Measurements from ENCODE around the gene C17orf78. TPM values are rescaled to one million over a fixed set of nuclear protein-coding genes. Genes with fewer than 3 reads are reported as not detected.

Gene C17orf78
- total and polyA plus RNA-seq, 2 of the 8 experiments (the other 6 are each of a cell fraction or from before 2014, with no cell fraction given): not detected

- H3K27ac ChIP-seq (ENCODE audit: low read depth, low read length): no peak overlapping the region
- DNase-seq (ENCODE audit: low read depth in 1 of 2, low spot score in 2 of 2): no peak
- POLR2A ChIA-PET (ENCODE audit: partially characterized antibody): interaction anchor here (1.5 to 2.1 kb wide), 3 partner anchors 8 to 19 kb away, joined by 5 to 7 read pairs (median 6); no protein-coding TSS in a partner anchor
- TF ChIP-seq SIRT6 (IDR thresholded peaks at IDR 0.05; ENCODE audit: low read length) (no peak), HDAC2 (IDR thresholded peaks at IDR 0.05; ENCODE audit: borderline replicate concordance in 1 of 2, low read depth in 2 of 2, low read length in 2 of 2) (no peak), NANOG (IDR thresholded peaks at IDR 0.05; ENCODE audit: insufficient read depth, low read depth, low read length, poor library complexity, severe bottlenecking) (no peak), BRCA1 (IDR thresholded peaks at IDR 0.05; ENCODE audit: low read depth, low read length) (no peak), KDM1A (IDR thresholded peaks at IDR 0.05; ENCODE audit: borderline replicate concordance, low read length) (no peak), TBP (IDR thresholded peaks at IDR 0.05; ENCODE audit: low read depth, low read length) (no peak), CTCF (IDR thresholded peaks at IDR 0.05; ENCODE audit: control extremely low read depth in 1 of 3, insufficient read depth in 1 of 3, low read depth in 1 of 3, low read length in 3 of 3) (no peak), GTF2F1 (IDR thresholded peaks at IDR 0.05; ENCODE audit: borderline replicate concordance, low read depth, low read length) (no peak), HDAC6 (IDR thresholded peaks at IDR 0.05; ENCODE audit: low read depth, low read length) (no peak), EP300 (IDR thresholded peaks at IDR 0.05; ENCODE audit: borderline replicate concordance in 1 of 2, low read depth in 2 of 2, low read length in 2 of 2) (no peak), MAX (IDR thresholded peaks at IDR 0.05) (no peak)
These were observed 53.3 kb downstream of the C17orf78 start for GRCh38 chr17:37429039-37429438.

More at GRCh38 chr17:37429039-37429438, 53.3 kb downstream of the C17orf78 start:
- Histone ChIP-seq H2BK15ac (ENCODE audit: low read length) (no peak overlapping the region), H4K8ac (ENCODE audit: extremely low read depth, insufficient read depth, low read length) (no peak overlapping the region), H3K18ac (ENCODE audit: extremely low read depth, low read length) (no peak overlapping the region), H4K91ac (replicated peaks; ENCODE audit: insufficient read length, low read length) (no peak overlapping the region), H2BK5ac (ENCODE audit: low read depth, low read length) (no peak overlapping the region), H3K56ac (replicated peaks; ENCODE audit: insufficient read length, low read depth, low read length) (no peak overlapping the region), H4K20me1 (replicated peaks in 1 of 2; ENCODE audit: control insufficient read depth in 1 of 2, insufficient read depth in 2 of 2, low read length in 2 of 2) (peaks cover 0 to 2% of the 10 kb centered on the region in 2 experiments), H2BK120ac (replicated peaks; ENCODE audit: low read depth, low read length) (no peak overlapping the region), H3K4me3 (ENCODE audit: extremely low read depth in 1 of 4, insufficient read depth in 2 of 4, low read depth in 3 of 4, low read length in 4 of 4) (no peak overlapping the region), H3K14ac (ENCODE audit: insufficient read length) (no peak overlapping the region), H2BK12ac (ENCODE audit: low read depth, low read length) (no peak overlapping the region), H3K79me2 (ENCODE audit: control insufficient read depth in 1 of 2, insufficient read depth in 2 of 2, low read length in 2 of 2) (no peaks in the 10 kb centered on the region), H4K5ac (ENCODE audit: insufficient read length, low read depth, low read length) (no peak overlapping the region), H3K9ac (replicated peaks in 1 of 4; ENCODE audit: extremely low read depth in 1 of 4, low read depth in 3 of 4, low read length in 3 of 4) (no peak overlapping the region), H3K36me3 (ENCODE audit: control insufficient read depth in 2 of 4, insufficient read depth in 4 of 4, low read length in 3 of 4) (peaks cover 0 to 23% (median 7%) of the 10 kb centered on the region in 4 experiments; a peak in 6 of 8 replicates), H3K9me3 (ENCODE audit: insufficient read depth in 2 of 2, low read depth in 1 of 2, low read length in 1 of 2) (no peaks in the 10 kb centered on the region), H2BK20ac (ENCODE audit: low read length) (no peak overlapping the region), H3K79me1 (ENCODE audit: low read depth, low read length) (no peaks in the 10 kb centered on the region), H3K23me2 (ENCODE audit: low read depth, low read length) (no peaks in the 10 kb centered on the region), H2AFZ (ENCODE audit: low read length) (no peak overlapping the region), H2AK5ac (ENCODE audit: low read depth, low read length) (no peak overlapping the region), H3K4me1 (replicated peaks in 1 of 4; ENCODE audit: control insufficient read depth in 3 of 4, insufficient read depth in 4 of 4, low read length in 3 of 4) (no peaks in the 10 kb centered on the region), H3K27me3 (replicated peaks in 1 of 4; ENCODE audit: control insufficient read depth in 3 of 4, extremely low read depth in 1 of 4, insufficient read depth in 3 of 4, low read length in 3 of 4) (no peaks in the 10 kb centered on the region), H3K4ac (replicated peaks; ENCODE audit: insufficient read length, low read depth, low read length) (no peak overlapping the region), H3K4me2 (ENCODE audit: insufficient read depth in 1 of 2, low read depth in 2 of 2, low read length in 2 of 2) (no peak overlapping the region), H3K23ac (ENCODE audit: insufficient read length) (no peak overlapping the region)
- WGBS, 2 experiments (ENCODE audit: extremely low coverage in 1 of 2, insufficient coverage in 1 of 2, insufficient read length in 1 of 2, insufficient replicate concordance in 2 of 2, low coverage in 1 of 2, low lambda C conversion rate in 2 of 2, missing lambda C conversion rate in 1 of 2): 96% methylated on average over 2 of the region's 3 CpGs; no CpG with 5 or more reads in 1 of the 2 experiments
- FAIRE-seq: no peak
- CTCF ChIA-PET (ENCODE audit: partially characterized antibody): interaction anchor here (0.6 to 2.2 kb wide), 2 partner anchors 10 to 272 kb away, joined by 4 to 17 read pairs; no protein-coding TSS in a partner anchor

Data from H1 (cell line).